Germinal center (tissue), 1 donor: Measurements from ENCODE around the gene GABBR2.
"Not testable (repeated sequence)": the region's sequence is repeated elsewhere in the genome, so short reads cannot be mapped to it uniquely, and the experiment has no call there.

Experiments
- DNase-seq: peaks from one replicate; pipeline ENCODE4 v3.0.0; 2012; ENCODE audit warnings: mixed read lengths, low spot score

GABBR2 gene

GRCh38 chr9:98593354-98594253 lies 115.1 kb downstream of the GABBR2 start:
- no peak for DNase-seq

GRCh38 chr9:98591696-98592095 lies 117.0 kb downstream of the GABBR2 start:
- DNase-seq: no peak

- no peak for DNase-seq
These were observed 118.6 kb downstream of the GABBR2 start for GRCh38 chr9:98590101-98590500.

GRCh38 chr9:98589102-98589501 lies 119.6 kb downstream of the GABBR2 start:
- DNase-seq: no peak

GRCh38 chr9:98584853-98585438 lies 123.8 kb downstream of the GABBR2 start:
- not testable (repeated sequence) for DNase-seq

- no peak for DNase-seq
These were observed 124.7 kb downstream of the GABBR2 start for GRCh38 chr9:98584059-98584458.

- no peak for DNase-seq
These were observed 125.3 kb downstream of the GABBR2 start for GRCh38 chr9:98583417-98583816.

- DNase-seq: no peak
These were observed 127.8 kb downstream of the GABBR2 start for GRCh38 chr9:98580956-98581355.

GRCh38 chr9:98579700-98580099 lies 129.0 kb downstream of the GABBR2 start:
- DNase-seq: no peak

GRCh38 chr9:98577446-98577845 lies 131.3 kb downstream of the GABBR2 start:
- no peak for DNase-seq

GRCh38 chr9:98576859-98577258 lies 131.9 kb downstream of the GABBR2 start:
- DNase-seq: no peak

- DNase-seq: no peak
These were observed 132.4 kb downstream of the GABBR2 start for GRCh38 chr9:98576354-98576753.

- DNase-seq: no peak
These were observed 133.1 kb downstream of the GABBR2 start for GRCh38 chr9:98575379-98576346.

- no peak for DNase-seq
These were observed 134.9 kb downstream of the GABBR2 start for GRCh38 chr9:98573749-98574278.

- no peak for DNase-seq
These were observed 135.9 kb downstream of the GABBR2 start for GRCh38 chr9:98572796-98573195.

- DNase-seq: no peak
These were observed 136.6 kb downstream of the GABBR2 start for GRCh38 chr9:98572054-98572627.

GRCh38 chr9:98571643-98572042 lies 137.1 kb downstream of the GABBR2 start:
- DNase-seq: no peak

GRCh38 chr9:98570663-98571440 lies 137.9 kb downstream of the GABBR2 start:
- no peak for DNase-seq

- no peak for DNase-seq
These were observed 138.7 kb downstream of the GABBR2 start for GRCh38 chr9:98570055-98570454.

- DNase-seq: no peak
These were observed 139.2 kb downstream of the GABBR2 start for GRCh38 chr9:98569491-98569890.

GRCh38 chr9:98568909-98569469 lies 139.7 kb downstream of the GABBR2 start:
- DNase-seq: no peak
